ENCODE measurements around the gene FAHD2B. TPM values are rescaled to one million over a fixed set of nuclear protein-coding genes. Genes with fewer than 3 reads are reported as not detected.

The FAHD2B gene
- total and polyA plus RNA-seq, 2 of the 13 experiments (the other 11 are each of a cell fraction or from before 2014, with no cell fraction given): 6.4 to 6.7 TPM

DNA sequence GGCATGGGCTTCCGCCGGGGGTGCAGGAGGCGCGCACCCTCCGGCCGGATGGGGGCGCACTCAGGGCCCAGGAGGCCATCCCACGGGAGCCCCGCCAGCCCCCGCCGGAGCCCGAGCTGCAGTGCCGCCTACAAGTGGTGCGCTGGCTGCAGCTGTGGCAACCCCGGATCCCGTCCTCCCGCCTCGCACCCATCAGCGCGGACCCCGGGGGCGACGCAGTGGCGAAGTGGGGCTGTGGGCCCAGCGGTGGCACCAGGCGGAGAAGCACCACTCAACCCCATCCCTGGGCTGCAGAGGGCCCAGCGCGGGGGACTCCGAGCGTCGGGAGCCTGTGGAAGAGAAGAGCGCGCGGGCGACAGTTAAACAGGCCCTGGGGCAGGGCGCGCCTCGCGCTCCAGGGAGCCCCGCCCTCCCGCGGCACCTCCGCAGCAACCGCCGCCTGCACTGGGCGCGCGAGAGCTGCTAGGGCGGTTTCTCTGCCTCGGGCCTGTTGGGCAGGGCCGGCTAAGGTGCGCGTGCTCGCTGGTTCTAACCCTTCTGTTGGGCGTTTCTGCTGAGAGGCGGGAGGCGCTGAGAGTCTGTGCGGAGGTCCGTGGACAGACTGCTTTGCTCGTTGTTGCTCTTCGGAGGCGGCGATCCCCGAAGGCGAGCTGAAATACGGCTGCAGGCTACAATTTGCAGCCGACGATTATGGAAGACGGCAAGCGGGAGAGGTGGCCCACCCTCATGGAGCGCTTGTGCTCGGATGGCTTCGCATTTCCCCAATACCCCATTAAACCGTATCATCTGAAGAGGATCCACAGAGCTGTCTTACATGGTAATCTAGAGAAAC, 18.6 kb upstream of the FAHD2B start, which contains the start of gene ANKRD36 (continued):
- TF ChIP-seq ZNF598 (CRISPR knock-in tag; IDR thresholded peaks at IDR 0.05; ENCODE audit: borderline replicate concordance) (peak; percentile 86; the same call in 1 of the 2 replicates), CBX5 (CRISPR knock-in tag; IDR thresholded peaks at IDR 0.05; ENCODE audit: borderline replicate concordance) (peak; percentile 80; the same call in 1 of the 2 replicates), SMAD3 (CRISPR knock-in tag; IDR thresholded peaks at IDR 0.05) (peak; percentile 21; the same call in 1 of the 2 replicates), ZNF777 (CRISPR knock-in tag; IDR thresholded peaks at IDR 0.05) (peak; percentile 45; the same call in 1 of the 2 replicates), ZNF672 (CRISPR knock-in tag; IDR thresholded peaks at IDR 0.05) (0 out of 2 replicates have a peak, but pooled peaks have one; percentile 53), YY1 (IDR thresholded peaks at IDR 0.05; ENCODE audit: insufficient read depth, insufficient replicate concordance, low read depth, low read length) (peak; percentile 63), TARDBP (CRISPR knock-in tag; IDR thresholded peaks at IDR 0.05) (peak; percentile 72), ZNF816 (CRISPR knock-in tag; IDR thresholded peaks at IDR 0.05; ENCODE audit: borderline replicate concordance) (peak; percentile 88; the same call in 1 of the 2 replicates), ZNF484 (CRISPR knock-in tag; IDR thresholded peaks at IDR 0.05; ENCODE audit: borderline replicate concordance, low read depth) (0 out of 2 replicates have a peak, but pooled peaks have one; percentile 28), ZNF329 (CRISPR knock-in tag; IDR thresholded peaks at IDR 0.05; ENCODE audit: low read depth) (peak; percentile 60; the same call in 1 of the 2 replicates), NR2C2 (CRISPR knock-in tag; IDR thresholded peaks at IDR 0.05; ENCODE audit: borderline replicate concordance) (peak; percentile 48), ZNF607 (CRISPR knock-in tag; IDR thresholded peaks at IDR 0.05; ENCODE audit: borderline replicate concordance) (peak; percentile 51; the same call in 1 of the 2 replicates), ZNF264 (CRISPR knock-in tag; IDR thresholded peaks at IDR 0.05) (0 out of 2 replicates have a peak, but pooled peaks have one; percentile 26), ZNF543 (CRISPR knock-in tag; IDR thresholded peaks at IDR 0.05) (peak; percentile 98)
- TF ChIP-seq, protein P1, sequence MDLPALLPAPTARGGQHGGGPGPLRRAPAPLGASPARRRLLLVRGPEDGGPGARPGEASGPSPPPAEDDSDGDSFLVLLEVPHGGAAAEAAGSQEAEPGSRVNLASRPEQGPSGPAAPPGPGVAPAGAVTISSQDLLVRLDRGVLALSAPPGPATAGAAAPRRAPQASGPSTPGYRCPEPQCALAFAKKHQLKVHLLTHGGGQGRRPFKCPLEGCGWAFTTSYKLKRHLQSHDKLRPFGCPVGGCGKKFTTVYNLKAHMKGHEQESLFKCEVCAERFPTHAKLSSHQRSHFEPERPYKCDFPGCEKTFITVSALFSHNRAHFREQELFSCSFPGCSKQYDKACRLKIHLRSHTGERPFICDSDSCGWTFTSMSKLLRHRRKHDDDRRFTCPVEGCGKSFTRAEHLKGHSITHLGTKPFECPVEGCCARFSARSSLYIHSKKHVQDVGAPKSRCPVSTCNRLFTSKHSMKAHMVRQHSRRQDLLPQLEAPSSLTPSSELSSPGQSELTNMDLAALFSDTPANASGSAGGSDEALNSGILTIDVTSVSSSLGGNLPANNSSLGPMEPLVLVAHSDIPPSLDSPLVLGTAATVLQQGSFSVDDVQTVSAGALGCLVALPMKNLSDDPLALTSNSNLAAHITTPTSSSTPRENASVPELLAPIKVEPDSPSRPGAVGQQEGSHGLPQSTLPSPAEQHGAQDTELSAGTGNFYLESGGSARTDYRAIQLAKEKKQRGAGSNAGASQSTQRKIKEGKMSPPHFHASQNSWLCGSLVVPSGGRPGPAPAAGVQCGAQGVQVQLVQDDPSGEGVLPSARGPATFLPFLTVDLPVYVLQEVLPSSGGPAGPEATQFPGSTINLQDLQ (CRISPR knock-in tag; IDR thresholded peaks at IDR 0.05): peak; percentile 76; the same call in 1 of the 2 replicates
- TF ChIP-seq, protein P2, sequence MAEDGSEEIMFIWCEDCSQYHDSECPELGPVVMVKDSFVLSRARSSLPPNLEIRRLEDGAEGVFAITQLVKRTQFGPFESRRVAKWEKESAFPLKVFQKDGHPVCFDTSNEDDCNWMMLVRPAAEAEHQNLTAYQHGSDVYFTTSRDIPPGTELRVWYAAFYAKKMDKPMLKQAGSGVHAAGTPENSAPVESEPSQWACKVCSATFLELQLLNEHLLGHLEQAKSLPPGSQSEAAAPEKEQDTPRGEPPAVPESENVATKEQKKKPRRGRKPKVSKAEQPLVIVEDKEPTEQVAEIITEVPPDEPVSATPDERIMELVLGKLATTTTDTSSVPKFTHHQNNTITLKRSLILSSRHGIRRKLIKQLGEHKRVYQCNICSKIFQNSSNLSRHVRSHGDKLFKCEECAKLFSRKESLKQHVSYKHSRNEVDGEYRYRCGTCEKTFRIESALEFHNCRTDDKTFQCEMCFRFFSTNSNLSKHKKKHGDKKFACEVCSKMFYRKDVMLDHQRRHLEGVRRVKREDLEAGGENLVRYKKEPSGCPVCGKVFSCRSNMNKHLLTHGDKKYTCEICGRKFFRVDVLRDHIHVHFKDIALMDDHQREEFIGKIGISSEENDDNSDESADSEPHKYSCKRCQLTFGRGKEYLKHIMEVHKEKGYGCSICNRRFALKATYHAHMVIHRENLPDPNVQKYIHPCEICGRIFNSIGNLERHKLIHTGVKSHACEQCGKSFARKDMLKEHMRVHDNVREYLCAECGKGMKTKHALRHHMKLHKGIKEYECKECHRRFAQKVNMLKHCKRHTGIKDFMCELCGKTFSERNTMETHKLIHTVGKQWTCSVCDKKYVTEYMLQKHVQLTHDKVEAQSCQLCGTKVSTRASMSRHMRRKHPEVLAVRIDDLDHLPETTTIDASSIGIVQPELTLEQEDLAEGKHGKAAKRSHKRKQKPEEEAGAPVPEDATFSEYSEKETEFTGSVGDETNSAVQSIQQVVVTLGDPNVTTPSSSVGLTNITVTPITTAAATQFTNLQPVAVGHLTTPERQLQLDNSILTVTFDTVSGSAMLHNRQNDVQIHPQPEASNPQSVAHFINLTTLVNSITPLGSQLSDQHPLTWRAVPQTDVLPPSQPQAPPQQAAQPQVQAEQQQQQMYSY (CRISPR knock-in tag; IDR thresholded peaks at IDR 0.05): peak; percentile 51; the same call in 1 of the 2 replicates
- TF ChIP-seq, protein P3, sequence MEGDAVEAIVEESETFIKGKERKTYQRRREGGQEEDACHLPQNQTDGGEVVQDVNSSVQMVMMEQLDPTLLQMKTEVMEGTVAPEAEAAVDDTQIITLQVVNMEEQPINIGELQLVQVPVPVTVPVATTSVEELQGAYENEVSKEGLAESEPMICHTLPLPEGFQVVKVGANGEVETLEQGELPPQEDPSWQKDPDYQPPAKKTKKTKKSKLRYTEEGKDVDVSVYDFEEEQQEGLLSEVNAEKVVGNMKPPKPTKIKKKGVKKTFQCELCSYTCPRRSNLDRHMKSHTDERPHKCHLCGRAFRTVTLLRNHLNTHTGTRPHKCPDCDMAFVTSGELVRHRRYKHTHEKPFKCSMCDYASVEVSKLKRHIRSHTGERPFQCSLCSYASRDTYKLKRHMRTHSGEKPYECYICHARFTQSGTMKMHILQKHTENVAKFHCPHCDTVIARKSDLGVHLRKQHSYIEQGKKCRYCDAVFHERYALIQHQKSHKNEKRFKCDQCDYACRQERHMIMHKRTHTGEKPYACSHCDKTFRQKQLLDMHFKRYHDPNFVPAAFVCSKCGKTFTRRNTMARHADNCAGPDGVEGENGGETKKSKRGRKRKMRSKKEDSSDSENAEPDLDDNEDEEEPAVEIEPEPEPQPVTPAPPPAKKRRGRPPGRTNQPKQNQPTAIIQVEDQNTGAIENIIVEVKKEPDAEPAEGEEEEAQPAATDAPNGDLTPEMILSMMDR (CRISPR knock-in tag; IDR thresholded peaks at IDR 0.05): peak; percentile 80
- TF ChIP-seq, protein P4, sequence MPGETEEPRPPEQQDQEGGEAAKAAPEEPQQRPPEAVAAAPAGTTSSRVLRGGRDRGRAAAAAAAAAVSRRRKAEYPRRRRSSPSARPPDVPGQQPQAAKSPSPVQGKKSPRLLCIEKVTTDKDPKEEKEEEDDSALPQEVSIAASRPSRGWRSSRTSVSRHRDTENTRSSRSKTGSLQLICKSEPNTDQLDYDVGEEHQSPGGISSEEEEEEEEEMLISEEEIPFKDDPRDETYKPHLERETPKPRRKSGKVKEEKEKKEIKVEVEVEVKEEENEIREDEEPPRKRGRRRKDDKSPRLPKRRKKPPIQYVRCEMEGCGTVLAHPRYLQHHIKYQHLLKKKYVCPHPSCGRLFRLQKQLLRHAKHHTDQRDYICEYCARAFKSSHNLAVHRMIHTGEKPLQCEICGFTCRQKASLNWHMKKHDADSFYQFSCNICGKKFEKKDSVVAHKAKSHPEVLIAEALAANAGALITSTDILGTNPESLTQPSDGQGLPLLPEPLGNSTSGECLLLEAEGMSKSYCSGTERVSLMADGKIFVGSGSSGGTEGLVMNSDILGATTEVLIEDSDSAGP (CRISPR knock-in tag; IDR thresholded peaks at IDR 0.05; ENCODE audit: borderline replicate concordance): peak; percentile 94

All from HepG2 (cell line).